Pancreas (tissue), 10 donors: ENCODE results near the gene NOB1. TPM values are rescaled to one million over a fixed set of nuclear protein-coding genes. Genes with fewer than 3 reads are reported as not detected.

ENCODE experiments used
- ATAC-seq, 4 donors: fragments of 200-7000 bp; cut with Tn5 transposase; one replicate each; pipeline versions ENCODE4 v1.8.0 to v1.9.1; 2020; ENCODE audit warnings: mild to moderate bottlenecking in 4 of 4, moderate library complexity in 4 of 4
- DNase-seq, 6 donors: peaks; one replicate each; pipeline ENCODE4 v3.0.0-alpha.2; 2020
- FAIRE-seq: peaks from 2 replicates; lab custom pipeline; 2012; peaks lifted over from hg19 to GRCh38; lab: Jason Lieb, UNC
- H3K27ac ChIP-seq, 4 donors: fragments of 200-600 bp; sonication (generic); 1 replicate in 3 of 4; 2 replicates in 1 of 4; pipeline versions ENCODE4 v1.5.0 to v1.8.0; 2020
- H3K27me3 ChIP-seq, 4 donors: fragments of 200-600 bp; one replicate each; pipeline ENCODE4 v1.8.0; 2021
- H3K36me3 ChIP-seq, 3 donors: fragments of 200-600 bp; sonication (generic) in 1 of 3; one replicate each; pipeline versions ENCODE4 v1.5.0 to v1.8.0; 2020 to 2021
- H3K4me1 ChIP-seq, 3 donors: fragments of 200-600 bp; one replicate each; pipeline ENCODE4 v1.8.0; 2021
- H3K4me3 ChIP-seq, 4 donors: fragments of 200-600 bp; sonication (generic) in 2 of 4; one replicate each; pipeline versions ENCODE4 v1.5.0 to v1.8.0; 2020 to 2021
- H3K9me3 ChIP-seq, 4 donors: fragments of 200-600 bp; one replicate each; pipeline ENCODE4 v1.8.0; 2021
- CTCF ChIP-seq, 4 donors: fragments of 200-600 bp; sonication (generic) in 3 of 4; IDR thresholded peaks; one replicate each; pipeline versions ENCODE4 v1.5.0 to v1.8.0; 2021; ENCODE audit warnings: antibody characterized with exemption in 4 of 4
- WGBS, 2 donors: extraction: QIAGEN DNeasy Blood & Tissue Kit; methylation state at CpG; one replicate each; pipeline ENCODE4 v1.1.7; 2013; 5-methylcytosine and 5-hydroxymethylcytosine counted together
- intact Hi-C, 3 donors: fragments of 100-400 bp; cut with DNase I; formaldehyde crosslinking; loops; one replicate each; pipeline versions ENCODE4 v1.11.1 to v1.14.2; 2022
- polyA plus RNA-seq, 2 donors: library from polyadenylated mRNA; stranded (reverse); fragments of 200-250 nt; gene quantifications; one replicate each; pipeline ENCODE4 v1.2.3, GENCODE V29; 2013
- total RNA-seq, 6 donors: library from RNA; stranded (reverse); fragmentation: NEBNext Ultra II Directional in 4 of 6; extraction: Animal tissue kit (Norgen Biotek cat#: 25700) in 4 of 6; gene quantifications; one replicate each; pipeline versions ENCODE4 v1.2.1 to v1.2.4, GENCODE V29; 2021 to 2023
- donor health status: healthy with polysubstance abuse.
- donor health status: DM: no; HTN: no; CAD: no; lungs with moderate emphysema.
- donor health status: DM: no; HTN: no; CAD: no.
- donor health status: control.
- donor health status: control.
- donor health status: Bipolar disorder and iron deficiency.
- donor health status: DM: yes; HTN: yes; CAD: no.
- donor health status: DM: no; HTN: no; CAD: no.
- donor health status: DM: no; HTN: no; CAD: no.
- donor health status: DM: yes; HTN: yes; CAD: no.

Gene NOB1
- total RNA-seq: 100 to 1,000 TPM in 2 of 6 donors, 10 to 100 TPM in 4; 34.8 to 123 (median 64.7) TPM
- 10 to 100 TPM; 33.4 to 35.8 TPM for polyA plus RNA-seq

DNA sequence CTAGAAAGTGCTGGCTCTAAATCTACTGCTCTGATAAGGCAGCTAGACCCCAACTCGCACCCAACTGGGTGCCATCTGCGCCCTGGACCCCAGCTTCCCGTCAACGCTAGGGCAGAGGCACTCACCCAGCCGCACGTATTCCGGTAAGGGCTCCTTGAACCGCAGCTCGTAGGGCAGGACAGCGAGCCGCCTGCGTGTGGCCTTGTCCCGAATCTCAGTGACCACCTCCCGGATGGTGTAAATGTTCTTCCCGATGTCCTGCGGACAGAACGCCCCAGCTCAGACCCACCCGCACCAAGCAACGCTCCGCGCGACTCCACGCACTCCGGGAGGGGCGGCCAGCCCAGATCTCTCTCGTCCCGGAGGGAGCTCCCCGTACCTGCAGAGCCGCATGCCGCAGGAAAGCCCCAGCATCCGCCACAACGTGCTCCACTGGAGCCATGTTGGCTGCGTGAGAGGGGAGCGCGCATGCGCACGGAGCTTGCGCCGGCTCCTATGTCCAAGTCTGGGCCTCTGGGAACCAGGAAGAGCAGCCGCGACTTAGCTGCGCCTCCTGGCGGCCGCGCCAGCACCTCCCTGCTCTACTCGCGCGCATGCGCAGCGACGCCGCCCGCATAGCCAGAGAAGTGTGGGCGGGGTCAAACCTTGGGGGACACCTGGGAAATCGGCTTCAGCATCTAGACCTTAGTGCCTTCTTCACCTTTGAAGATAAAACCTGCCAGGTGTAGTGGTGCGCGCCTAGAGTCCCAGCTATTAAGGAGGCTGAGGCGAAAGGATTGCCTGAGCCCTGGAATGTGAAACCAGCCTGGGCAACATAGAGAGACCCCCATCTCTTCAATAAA, at the start of gene NOB1:
Gene NOB1, minus strand, starts transcription at position 458 of the 842 bp plus-strand sequence. Its CDS starts 16 bp downstream, at position 442.
- peaks cover 0 to 5% (median 0%) of the 10 kb centered on the region in 3 donors for H3K4me1 ChIP-seq
- peak within 1 kb of the TSS; percentile 71 to 89 (median 72) for H3K4me3 ChIP-seq
- DNase-seq: peak; percentile 95 to 100 (median 98)
- FAIRE-seq: no peak
- peak within 1 kb of the TSS; percentile 34 to 72 (median 42) for H3K27ac ChIP-seq
- peak; percentile 91 to 97 (median 95) for TF ChIP-seq CTCF (IDR thresholded peaks at IDR 0.05)
- no peaks in the 10 kb centered on the region for H3K9me3 ChIP-seq
- intact Hi-C loops: loop anchor here in 2 of 3 donors (10.0 kb wide), 2 partner anchors 50 to 360 kb away; no protein-coding TSS in a partner anchor
- H3K36me3 ChIP-seq: peaks cover 0 to 15% (median 5%) of the 10 kb centered on the region in 3 donors
- ATAC-seq: peak; percentile 98 to 99 (median 98)
- WGBS, 2 donors: 0 to 1% methylated on average over 58 of the region's 58 CpGs
- no peaks in the 10 kb centered on the region for H3K27me3 ChIP-seq

GRCh38 chr16:69804297-69804696, 49.6 kb upstream of the NOB1 start:
- no peaks in the 10 kb centered on the region for H3K27me3 ChIP-seq
- no peak overlapping the region for H3K4me3 ChIP-seq
- no peak overlapping the region for H3K27ac ChIP-seq
- no peak for FAIRE-seq
- no peaks in the 10 kb centered on the region for H3K36me3 ChIP-seq
- no peak for DNase-seq
- ATAC-seq: no peak
- intact Hi-C loops: loop anchor here in 1 of 3 donors (10.0 kb wide), 1 partner anchor 51 kb away; no protein-coding TSS in a partner anchor
- H3K4me1 ChIP-seq: no peaks in the 10 kb centered on the region
- 59 to 62% methylated on average over 1 of the region's 1 CpG for WGBS, 2 donors
- no peak for TF ChIP-seq CTCF (IDR thresholded peaks at IDR 0.05)
- no peaks in the 10 kb centered on the region for H3K9me3 ChIP-seq

DNA sequence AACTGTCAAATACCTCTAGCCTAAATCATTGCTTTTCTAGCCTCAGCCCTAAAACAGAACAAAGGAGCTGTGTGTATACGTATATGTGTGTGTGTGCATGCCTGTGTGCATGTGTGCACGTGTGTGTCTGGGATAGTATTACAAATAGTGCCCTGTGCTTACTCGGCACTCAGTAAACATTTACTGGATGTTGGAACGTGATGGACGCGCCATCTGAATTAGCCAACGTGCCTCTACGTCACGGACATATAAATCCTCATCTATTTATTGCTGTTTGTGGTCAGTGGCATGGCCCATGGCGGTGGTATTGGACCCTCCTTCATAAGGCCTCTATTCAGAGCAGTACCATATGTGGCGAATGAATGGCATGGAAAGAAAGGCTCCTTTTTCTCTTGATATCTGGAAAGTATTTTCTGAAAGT, 44.9 kb upstream of the NOB1 start:
- ATAC-seq (no peak), FAIRE-seq (no peak), DNase-seq (peak in 1 of 6 donors; percentile 9)
- H3K27ac ChIP-seq: no peak overlapping the region
- no peaks in the 10 kb centered on the region for H3K36me3 ChIP-seq
- 77 to 80% methylated on average over 11 of the region's 11 CpGs for WGBS, 2 donors
- no peaks in the 10 kb centered on the region for H3K9me3 ChIP-seq
- no peaks in the 10 kb centered on the region for H3K27me3 ChIP-seq
- H3K4me1 ChIP-seq: peaks cover 0 to 3% (median 0%) of the 10 kb centered on the region in 3 donors
- intact Hi-C loops: loop anchor here in 2 of 3 donors (5.0 to 10.0 kb wide), 2 partner anchors 55 to 133 kb away; no protein-coding TSS in a partner anchor
- no peak for TF ChIP-seq CTCF (IDR thresholded peaks at IDR 0.05)
- no peak overlapping the region for H3K4me3 ChIP-seq

- H3K9me3 ChIP-seq: no peaks in the 10 kb centered on the region
- no peaks in the 10 kb centered on the region for H3K36me3 ChIP-seq
- TF ChIP-seq CTCF (IDR thresholded peaks at IDR 0.05): no peak
- no peak for FAIRE-seq
- no peaks in the 10 kb centered on the region for H3K27me3 ChIP-seq
- peaks cover 0 to 3% (median 0%) of the 10 kb centered on the region in 3 donors for H3K4me1 ChIP-seq
- H3K27ac ChIP-seq: no peak overlapping the region
- DNase-seq: peak in 1 of 6 donors; percentile 21
- H3K4me3 ChIP-seq: no peak overlapping the region
- 46 to 49% methylated on average over 8 of the region's 8 CpGs for WGBS, 2 donors
- peak in 1 of 4 donors; percentile 16 for ATAC-seq
- intact Hi-C loops: loop anchor here in 2 of 3 donors (5.0 kb wide), 1 partner anchor 134 kb away; no protein-coding TSS in a partner anchor
These were observed 43.7 kb upstream of the NOB1 start for GRCh38 chr16:69798466-69798865.
